ENCODE results near the gene UGT1A8. TPM values are rescaled to one million over a fixed set of nuclear protein-coding genes. Genes with fewer than 3 reads are reported as not detected.
A peak's percentile ranks its signal among the peaks of the same experiment; 100 is the strongest.

UGT1A8 gene
- total and polyA plus RNA-seq, 2 of the 4 experiments (the other 2 are of a cell fraction) = not detected

- Histone ChIP-seq H2AK5ac (ENCODE audit: low read depth, low read length) (no peak overlapping the region), H2BK5ac (ENCODE audit: low read depth, low read length, poor library complexity, severe bottlenecking) (no peak overlapping the region), H4K91ac (ENCODE audit: insufficient read depth, low read depth, low read length) (no peak overlapping the region), H4K8ac (ENCODE audit: low read depth in 2 of 2, low read length in 2 of 2) (no peak overlapping the region), H3K36me3 (ENCODE audit: control insufficient read depth, insufficient read depth, low read length) (no peaks in the 10 kb centered on the region), H2AK9ac (replicated peaks; ENCODE audit: low read depth, low read length, poor library complexity) (peak overlapping the region; percentile 49), H2BK15ac (ENCODE audit: low read depth, low read length) (no peak overlapping the region), H3K14ac (replicated peaks; ENCODE audit: low read depth, low read length) (no peak overlapping the region), H3K79me1 (ENCODE audit: low read depth in 1 of 2, low read length in 2 of 2) (no peaks in the 10 kb centered on the region), H3K4ac (ENCODE audit: low read depth, low read length) (no peak overlapping the region), H3K18ac (ENCODE audit: low read depth, low read length) (no peak overlapping the region), H2BK120ac (ENCODE audit: low read depth, low read length) (no peak overlapping the region), H3K56ac (ENCODE audit: extremely low read depth, insufficient read depth, low read length) (no peak overlapping the region), H4K20me1 (ENCODE audit: insufficient read depth, low read length) (no peaks in the 10 kb centered on the region), H3K4me3 (ENCODE audit: insufficient read depth, low read depth, low read length) (no peak overlapping the region), H3K9me3 (ENCODE audit: control insufficient read depth, insufficient read depth, low read length) (no peaks in the 10 kb centered on the region), H3K4me1 (ENCODE audit: control insufficient read depth, insufficient read depth, low read length) (no peaks in the 10 kb centered on the region), H2BK20ac (ENCODE audit: low read depth, low read length) (no peak overlapping the region), H3K27me3 (ENCODE audit: control insufficient read depth, insufficient read depth, low read length) (peaks cover 15% of the 10 kb centered on the region), H3K9me1 (ENCODE audit: insufficient read depth, low read length) (no peaks in the 10 kb centered on the region), H3K27ac (ENCODE audit: insufficient read depth, low read length) (no peak overlapping the region), H3K9ac (ENCODE audit: low read depth, low read length) (no peak overlapping the region), H2AFZ (replicated peaks; ENCODE audit: low read length, poor library complexity) (no peak overlapping the region), H4K5ac (ENCODE audit: low read depth, low read length) (no peak overlapping the region), H3K4me2 (ENCODE audit: low read depth, low read length) (no peak overlapping the region), H3K23ac (ENCODE audit: low read depth, low read length) (no peak overlapping the region)
- TF ChIP-seq MAZ (IDR thresholded peaks at IDR 0.05; ENCODE audit: borderline replicate concordance, low read depth, low read length) (no peak), RAD21 (IDR thresholded peaks at IDR 0.05; ENCODE audit: low read length) (no peak), MAFK (IDR thresholded peaks at IDR 0.05; ENCODE audit: low read depth, low read length) (no peak), CEBPB (IDR thresholded peaks at IDR 0.05; ENCODE audit: low read depth, low read length) (no peak), FOS (IDR thresholded peaks at IDR 0.05; ENCODE audit: low read depth, low read length) (no peak), BHLHE40 (IDR thresholded peaks at IDR 0.05; ENCODE audit: low read depth, low read length) (no peak), MXI1 (IDR thresholded peaks at IDR 0.05; ENCODE audit: borderline replicate concordance, low read depth, low read length) (no peak), RFX5 (IDR thresholded peaks at IDR 0.05; ENCODE audit: low read depth, low read length) (no peak), CHD1 (IDR thresholded peaks at IDR 0.05; ENCODE audit: low read depth, low read length) (no peak), ELK1 (IDR thresholded peaks at IDR 0.05; ENCODE audit: borderline replicate concordance, low read depth, low read length) (no peak), NFE2L2 (IDR thresholded peaks at IDR 0.05; ENCODE audit: low read depth, low read length) (no peak), POLR2A (IDR thresholded peaks at IDR 0.05; ENCODE audit: low read depth, low read length) (no peak), CTCF (conservative IDR thresholded peaks at IDR 0.05; ENCODE audit: low read depth, low read length) (no peak), RCOR1 (IDR thresholded peaks at IDR 0.05; ENCODE audit: insufficient replicate concordance, low read length) (no peak), USF2 (IDR thresholded peaks at IDR 0.05; ENCODE audit: low read depth, low read length) (no peak), SMC3 (IDR thresholded peaks at IDR 0.05; ENCODE audit: low read depth, low read length) (no peak)
- CTCF ChIA-PET = no interaction called here
- BruUV-seq (replicated peaks) = no TSS peak
- no peak for ATAC-seq (ENCODE audit: low read depth)
- intact Hi-C loops (cut with micrococcal nuclease) = no loop called here
- in situ Hi-C loops (cut with MboI; ENCODE audit: low sequenced_read_pairs) = no loop called here
- dilution Hi-C loops (cut with HindIII; ENCODE audit: low sequenced_read_pairs, unreplicated experiment) = no loop called here
- no CpG with 5 or more reads among the region's 3 CpGs for WGBS, 2 experiments (ENCODE audit: extremely low coverage in 2 of 2, insufficient read length in 1 of 2)
- POLR2A ChIA-PET (ENCODE audit: unreplicated experiment) = no interaction called here
- no peak for DNase-seq
These were observed 196.0 kb downstream of the UGT1A8 start for GRCh38 chr2:233813236-233814055.

Measured in IMR-90 (cell line).